Measurements from ENCODE around the gene PMS1.
"Not testable (repeated sequence)": the region's sequence is repeated elsewhere in the genome, so short reads cannot be mapped to it uniquely, and the experiment has no call there.

PMS1 gene
- total RNA-seq, result 21.9 to 24.4 (median 23.2) reads per million in 3 donors

DNA sequence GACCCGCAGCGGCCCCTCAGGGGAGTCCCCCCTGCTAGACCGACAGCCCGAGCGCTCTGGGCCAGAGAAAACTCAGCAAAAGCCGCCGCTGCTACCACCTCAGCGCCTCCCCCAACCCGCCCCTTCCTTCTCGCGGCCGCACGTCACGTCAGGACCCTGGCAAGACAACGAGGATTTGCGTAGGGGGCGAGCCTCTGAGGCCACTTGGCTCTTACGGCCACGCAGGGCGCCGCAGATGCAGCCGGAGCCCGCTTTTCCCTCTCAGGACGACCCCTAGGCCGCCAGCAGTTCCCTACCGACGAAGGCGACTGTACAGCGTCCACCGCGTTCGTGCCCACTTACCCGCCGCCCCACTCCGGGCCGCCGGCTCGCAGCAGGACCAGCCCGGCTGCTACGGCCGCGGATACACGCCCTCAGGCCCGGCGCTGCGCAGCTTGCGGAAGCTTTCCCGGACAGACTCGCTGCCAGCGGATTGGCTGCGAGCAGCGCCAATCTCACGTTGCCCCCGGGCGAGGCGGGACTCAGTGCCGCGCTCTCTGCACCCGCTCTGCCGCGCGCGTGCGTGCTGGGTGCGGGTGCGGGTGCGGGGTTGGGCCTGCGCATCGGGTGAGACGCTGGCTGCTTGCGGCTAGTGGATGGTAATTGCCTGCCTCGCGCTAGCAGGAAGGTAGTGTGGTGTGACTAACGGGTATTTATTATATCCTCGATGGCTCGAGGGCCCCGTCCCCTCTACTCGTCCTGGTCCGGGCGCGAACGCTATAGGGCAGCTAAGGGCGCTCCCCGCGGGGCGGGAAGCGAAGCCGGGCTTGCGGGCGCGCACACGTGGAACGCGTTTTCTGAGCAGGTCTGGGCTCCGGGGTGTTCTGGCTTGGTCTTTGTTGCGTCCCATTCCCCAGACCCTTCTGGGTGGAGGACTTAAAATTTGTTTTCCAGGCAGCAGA is at the start of gene PMS1, which contains the start of gene ORMDL1:
Gene PMS1, plus strand, starts transcription at position 524 of the 941 bp plus-strand sequence. CDS start 7,360 bp downstream, outside the sequence.
Gene ORMDL1, minus strand, starts transcription at position 413 of the 941 bp plus-strand sequence. CDS start 1,744 bp downstream, outside the sequence.
- peak; percentile 86 to 91 (median 90) for DNase-seq
- H3K4me1 ChIP-seq (ENCODE audit: control insufficient read depth, insufficient read depth, low read length, poor library complexity, severe bottlenecking), result peaks cover 18% of the 10 kb centered on the region
- peaks cover 19% of the 10 kb centered on the region for H3K36me3 ChIP-seq (ENCODE audit: control insufficient read depth, insufficient read depth, low read length)
- H3K27me3 ChIP-seq (replicated peaks; ENCODE audit: control insufficient read depth, insufficient read depth, low read length, poor library complexity, severe bottlenecking), result no peaks in the 10 kb centered on the region
- H3K4me3 ChIP-seq (ENCODE audit: insufficient read depth, low read depth, low read length, poor library complexity, severe bottlenecking), result peak within 1 kb of the TSS; percentile 86
- H3K9me3 ChIP-seq (ENCODE audit: control insufficient read depth, low read length), result no peaks in the 10 kb centered on the region
- peak within 1 kb of the TSS; percentile 94 for H3K27ac ChIP-seq (ENCODE audit: insufficient read depth, low read length, poor library complexity, severe bottlenecking)

DNA sequence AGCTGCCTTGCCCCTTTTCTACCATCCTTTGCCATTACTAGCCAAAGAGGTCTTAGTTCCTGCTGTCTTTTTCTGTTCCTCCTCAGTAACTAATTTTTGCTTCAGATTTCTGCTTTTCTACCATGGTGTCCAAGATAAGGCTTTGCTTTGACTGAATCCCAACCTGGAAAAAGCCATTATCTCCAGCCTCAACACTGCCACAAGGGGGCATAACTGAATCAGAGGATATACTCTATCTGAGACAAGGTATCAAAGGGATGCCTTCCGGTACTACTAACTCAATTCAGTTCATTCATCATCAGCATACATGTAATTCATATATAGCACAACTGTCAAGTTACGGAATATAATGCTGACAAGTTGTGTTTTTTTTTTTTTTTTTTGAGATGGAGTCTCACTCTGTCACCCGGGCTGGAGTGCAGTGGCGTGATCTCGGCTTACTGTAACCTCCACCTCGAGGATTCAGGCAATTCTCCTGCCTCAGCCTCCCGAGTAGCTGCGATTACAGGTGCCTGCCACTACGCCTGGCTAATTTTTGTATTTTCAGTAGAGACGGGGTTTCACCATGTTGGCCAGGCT is 33.1 kb upstream of the PMS1 start:
- no peaks in the 10 kb centered on the region for H3K27me3 ChIP-seq (replicated peaks; ENCODE audit: control insufficient read depth, insufficient read depth, low read length, poor library complexity, severe bottlenecking)
- no peak overlapping the region for H3K27ac ChIP-seq (ENCODE audit: insufficient read depth, low read length, poor library complexity, severe bottlenecking)
- H3K9me3 ChIP-seq (ENCODE audit: control insufficient read depth, low read length), result no peaks in the 10 kb centered on the region
- no peak overlapping the region for H3K4me3 ChIP-seq (ENCODE audit: insufficient read depth, low read depth, low read length, poor library complexity, severe bottlenecking)
- peaks cover 58% of the 10 kb centered on the region for H3K36me3 ChIP-seq (ENCODE audit: control insufficient read depth, insufficient read depth, low read length)
- DNase-seq, result peak in 2 of 3 donors; percentile 8
- H3K4me1 ChIP-seq (ENCODE audit: control insufficient read depth, insufficient read depth, low read length, poor library complexity, severe bottlenecking), result no peaks in the 10 kb centered on the region

DNA sequence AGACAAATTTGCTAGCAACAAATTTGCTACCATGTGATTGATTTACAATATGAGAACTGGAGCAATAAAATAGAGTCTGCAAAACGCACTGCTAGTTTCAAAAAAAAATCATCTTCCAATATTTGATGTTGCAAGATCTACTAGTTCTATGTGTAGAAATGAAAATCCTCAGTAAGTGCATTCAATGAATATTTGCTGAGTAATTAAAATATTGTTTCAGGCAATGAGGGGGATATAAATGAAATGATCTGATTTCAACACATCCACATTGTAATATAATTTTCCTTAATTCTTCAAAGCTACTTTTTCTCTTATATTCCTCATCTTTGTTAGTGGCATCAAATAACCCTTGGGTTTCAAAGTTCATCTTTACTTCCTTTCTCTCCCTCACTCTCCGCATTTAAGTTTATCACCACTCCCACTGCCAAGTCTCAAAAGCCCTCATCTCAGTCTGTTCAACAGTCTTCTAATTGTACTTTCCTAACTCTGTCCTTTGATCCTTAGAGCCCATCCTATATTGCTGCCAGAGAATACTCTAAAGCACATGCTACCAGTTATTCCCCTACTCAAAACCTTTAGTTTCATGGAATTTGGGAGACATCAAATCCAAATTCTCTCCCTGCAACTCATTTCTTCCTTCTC is 27.8 kb upstream of the PMS1 start:
- H3K27ac ChIP-seq (ENCODE audit: insufficient read depth, low read length, poor library complexity, severe bottlenecking), result no peak overlapping the region
- H3K27me3 ChIP-seq (replicated peaks; ENCODE audit: control insufficient read depth, insufficient read depth, low read length, poor library complexity, severe bottlenecking), result no peaks in the 10 kb centered on the region
- DNase-seq, result no peak
- no peaks in the 10 kb centered on the region for H3K4me1 ChIP-seq (ENCODE audit: control insufficient read depth, insufficient read depth, low read length, poor library complexity, severe bottlenecking)
- H3K4me3 ChIP-seq (ENCODE audit: insufficient read depth, low read depth, low read length, poor library complexity, severe bottlenecking), result no peak overlapping the region
- H3K36me3 ChIP-seq (ENCODE audit: control insufficient read depth, insufficient read depth, low read length), result peaks cover 31% of the 10 kb centered on the region
- H3K9me3 ChIP-seq (ENCODE audit: control insufficient read depth, low read length), result no peaks in the 10 kb centered on the region

DNA sequence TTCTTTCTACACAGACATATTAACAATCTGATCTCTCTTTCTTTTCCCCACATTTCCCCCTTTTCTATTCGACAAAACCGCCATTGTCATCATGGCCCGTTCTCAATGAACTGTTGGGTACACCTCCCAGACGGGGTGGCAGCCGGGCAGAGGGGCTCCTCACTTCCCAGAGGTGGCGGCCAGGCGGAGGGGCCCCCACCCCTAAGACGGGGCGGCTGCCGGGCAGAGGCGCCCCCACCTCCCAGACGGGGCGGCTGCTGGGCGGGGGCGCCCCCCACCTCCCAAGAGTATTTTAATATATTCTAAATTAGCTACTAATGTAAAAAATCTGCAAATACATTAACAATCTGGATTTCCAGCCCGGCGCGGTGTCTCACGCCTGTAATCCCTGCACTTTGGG is 24.1 kb upstream of the PMS1 start:
- DNase-seq, result not testable (repeated sequence)

DNA sequence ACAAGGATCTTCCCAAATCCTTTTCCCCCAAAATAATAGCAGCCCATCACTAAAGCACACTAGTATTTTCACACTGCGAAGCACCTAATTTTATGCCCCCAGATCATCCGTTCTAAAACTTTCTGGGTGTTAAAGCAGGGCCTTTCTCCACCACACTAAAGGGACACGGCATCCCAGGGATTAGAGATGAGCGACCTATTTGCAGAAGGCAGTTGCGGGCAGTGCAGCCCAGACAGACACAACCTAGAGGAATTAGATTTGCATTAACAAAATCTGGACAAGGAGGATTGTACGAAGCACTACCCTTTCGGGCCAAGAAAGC is 22.1 kb upstream of the PMS1 start:
- no peaks in the 10 kb centered on the region for H3K4me1 ChIP-seq (ENCODE audit: control insufficient read depth, insufficient read depth, low read length, poor library complexity, severe bottlenecking)
- no peaks in the 10 kb centered on the region for H3K9me3 ChIP-seq (ENCODE audit: control insufficient read depth, low read length)
- H3K36me3 ChIP-seq (ENCODE audit: control insufficient read depth, insufficient read depth, low read length), result no peaks in the 10 kb centered on the region
- peak overlapping the region; percentile 66 for H3K4me3 ChIP-seq (ENCODE audit: insufficient read depth, low read depth, low read length, poor library complexity, severe bottlenecking)
- no peaks in the 10 kb centered on the region for H3K27me3 ChIP-seq (replicated peaks; ENCODE audit: control insufficient read depth, insufficient read depth, low read length, poor library complexity, severe bottlenecking)
- peak overlapping the region; percentile 86 for H3K27ac ChIP-seq (ENCODE audit: insufficient read depth, low read length, poor library complexity, severe bottlenecking)
- no peak for DNase-seq

More for the DNA sequence above, 24.1 kb upstream of the PMS1 start:
- not testable (repeated sequence) for H3K36me3 ChIP-seq (ENCODE audit: control insufficient read depth, insufficient read depth, low read length); H3K9me3 ChIP-seq (ENCODE audit: control insufficient read depth, low read length); H3K4me3 ChIP-seq (ENCODE audit: insufficient read depth, low read depth, low read length, poor library complexity, severe bottlenecking); H3K27me3 ChIP-seq (replicated peaks; ENCODE audit: control insufficient read depth, insufficient read depth, low read length, poor library complexity, severe bottlenecking); H3K4me1 ChIP-seq (ENCODE audit: control insufficient read depth, insufficient read depth, low read length, poor library complexity, severe bottlenecking); H3K27ac ChIP-seq (ENCODE audit: insufficient read depth, low read length, poor library complexity, severe bottlenecking)

DNA sequence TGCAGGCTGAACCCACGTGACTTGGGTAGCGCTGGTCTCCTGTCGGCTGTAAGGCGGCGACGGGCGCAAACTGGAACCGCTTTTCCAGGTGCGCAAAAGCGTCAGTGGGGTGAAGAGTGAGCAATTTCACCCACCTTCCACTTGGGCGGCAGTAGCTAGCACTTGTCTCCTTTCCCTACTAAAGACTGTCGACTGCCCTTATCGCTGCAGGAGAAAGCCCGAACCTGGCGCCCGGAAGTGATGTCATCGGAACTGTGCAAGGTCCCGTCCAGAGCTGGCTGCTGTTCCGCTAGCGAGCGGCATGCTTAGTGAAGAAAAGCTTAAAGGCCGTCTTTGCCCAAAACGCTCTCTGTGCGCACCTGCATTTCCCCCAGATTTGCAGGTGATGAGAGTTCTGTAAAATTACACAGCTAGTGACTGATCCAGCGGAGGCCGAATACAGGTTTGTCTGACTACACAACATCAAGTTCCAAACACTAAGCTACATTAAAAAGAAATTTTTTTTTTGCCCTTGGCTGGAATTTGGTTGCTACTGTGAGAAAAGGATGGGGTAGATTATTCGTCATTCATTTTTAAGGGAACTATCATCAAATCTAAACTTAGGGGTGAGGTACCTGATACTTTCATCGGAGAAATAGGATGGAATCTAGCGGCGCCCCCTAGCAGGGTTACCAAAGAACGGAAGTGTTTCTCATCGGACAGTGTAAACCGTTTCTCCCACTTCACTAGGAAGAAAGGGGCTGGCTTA is 21.5 kb upstream of the PMS1 start, which contains the start of gene OSGEPL1:
Gene OSGEPL1, minus strand, starts transcription at position 242 of the 748 bp plus-strand sequence. CDS start 1,152 bp downstream, outside the sequence.
- peak within 1 kb of the TSS; percentile 66 for H3K4me3 ChIP-seq (ENCODE audit: insufficient read depth, low read depth, low read length, poor library complexity, severe bottlenecking)
- H3K27ac ChIP-seq (ENCODE audit: insufficient read depth, low read length, poor library complexity, severe bottlenecking), result peak within 1 kb of the TSS; percentile 86
- no peaks in the 10 kb centered on the region for H3K9me3 ChIP-seq (ENCODE audit: control insufficient read depth, low read length)
- H3K27me3 ChIP-seq (replicated peaks; ENCODE audit: control insufficient read depth, insufficient read depth, low read length, poor library complexity, severe bottlenecking), result no peaks in the 10 kb centered on the region
- H3K4me1 ChIP-seq (ENCODE audit: control insufficient read depth, insufficient read depth, low read length, poor library complexity, severe bottlenecking), result no peaks in the 10 kb centered on the region
- no peaks in the 10 kb centered on the region for H3K36me3 ChIP-seq (ENCODE audit: control insufficient read depth, insufficient read depth, low read length)
- DNase-seq, result peak; percentile 84 to 89 (median 88)

DNA sequence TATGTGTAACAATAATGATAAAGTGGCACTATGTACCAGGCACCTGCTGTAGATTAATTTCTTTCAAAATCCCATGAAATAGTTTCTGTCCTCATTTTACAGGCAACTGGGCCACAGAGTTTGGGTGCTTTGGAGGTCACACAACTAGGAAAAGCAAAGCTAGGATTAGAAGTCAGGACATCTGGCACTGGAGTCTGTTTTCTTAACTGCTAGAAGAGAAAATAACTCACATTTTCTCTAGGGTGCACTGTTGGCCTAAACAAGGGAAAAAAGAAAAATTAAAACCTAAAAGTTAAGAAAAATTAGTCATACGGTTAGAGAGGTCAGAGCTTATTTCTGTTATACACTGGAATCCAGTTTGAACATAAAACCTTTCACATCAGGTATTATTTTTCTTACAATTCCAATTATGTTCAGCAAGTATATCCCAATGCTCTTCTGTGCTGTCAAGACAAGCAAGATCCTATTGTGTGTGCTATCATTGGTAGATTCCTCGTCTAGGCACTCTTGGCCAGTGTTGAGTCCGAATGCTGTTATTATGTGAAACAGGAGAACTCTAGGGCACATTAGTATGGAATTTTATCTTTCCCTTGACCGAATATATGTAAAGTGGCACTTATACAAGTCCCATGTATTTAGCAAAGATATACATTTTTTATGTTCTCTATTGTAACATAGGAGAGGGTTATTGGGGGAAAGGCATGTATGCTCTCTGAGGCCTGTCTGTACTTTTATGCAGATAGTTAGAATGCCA is 20.2 kb upstream of the PMS1 start:
- Histone ChIP-seq H3K9me3 (ENCODE audit: control insufficient read depth, low read length) (no peaks in the 10 kb centered on the region), H3K4me1 (ENCODE audit: control insufficient read depth, insufficient read depth, low read length, poor library complexity, severe bottlenecking) (no peaks in the 10 kb centered on the region), H3K4me3 (ENCODE audit: insufficient read depth, low read depth, low read length, poor library complexity, severe bottlenecking) (peak overlapping the region; percentile 66), H3K27ac (ENCODE audit: insufficient read depth, low read length, poor library complexity, severe bottlenecking) (no peak overlapping the region), H3K36me3 (ENCODE audit: control insufficient read depth, insufficient read depth, low read length) (no peaks in the 10 kb centered on the region), H3K27me3 (replicated peaks; ENCODE audit: control insufficient read depth, insufficient read depth, low read length, poor library complexity, severe bottlenecking) (no peaks in the 10 kb centered on the region)
- no peak for DNase-seq

DNA sequence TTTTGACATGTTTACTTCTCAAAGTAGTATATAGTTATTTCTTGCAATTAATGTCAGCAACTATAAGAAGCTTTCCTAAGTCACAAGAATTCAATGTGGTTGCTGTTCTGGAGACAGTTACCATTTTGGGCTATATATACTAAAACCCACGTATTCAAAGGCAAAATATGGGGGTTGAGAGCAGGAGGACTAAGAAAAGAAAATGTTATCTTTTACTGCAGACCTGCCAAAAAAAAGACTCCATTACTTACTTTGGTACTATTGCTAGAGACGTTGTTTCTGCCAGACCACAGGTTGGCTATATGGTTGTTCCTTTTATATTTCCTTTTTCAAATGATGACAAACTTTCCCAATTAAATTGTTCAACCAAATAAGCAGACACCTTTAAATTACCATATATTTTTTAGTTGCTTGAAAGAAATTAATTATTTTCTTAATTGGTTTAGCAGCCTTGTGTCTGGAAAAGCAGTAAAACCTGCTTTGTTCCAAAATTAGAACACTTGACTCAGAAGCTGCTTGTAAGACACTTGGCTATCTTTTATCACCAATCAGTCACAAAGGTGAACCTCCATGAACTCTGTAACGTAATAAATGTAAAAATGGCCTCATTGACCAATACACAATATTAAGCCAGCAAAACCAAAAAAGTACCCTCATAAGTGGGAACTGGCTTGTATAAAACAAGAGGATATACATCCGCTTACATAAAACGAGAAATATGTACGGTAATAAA is 13.5 kb upstream of the PMS1 start:
- DNase-seq, result no peak
- H3K27me3 ChIP-seq (replicated peaks; ENCODE audit: control insufficient read depth, insufficient read depth, low read length, poor library complexity, severe bottlenecking), result no peaks in the 10 kb centered on the region
- H3K9me3 ChIP-seq (ENCODE audit: control insufficient read depth, low read length), result no peaks in the 10 kb centered on the region
- H3K4me3 ChIP-seq (ENCODE audit: insufficient read depth, low read depth, low read length, poor library complexity, severe bottlenecking), result no peak overlapping the region
- H3K4me1 ChIP-seq (ENCODE audit: control insufficient read depth, insufficient read depth, low read length, poor library complexity, severe bottlenecking), result no peaks in the 10 kb centered on the region
- H3K27ac ChIP-seq (ENCODE audit: insufficient read depth, low read length, poor library complexity, severe bottlenecking), result no peak overlapping the region
- H3K36me3 ChIP-seq (ENCODE audit: control insufficient read depth, insufficient read depth, low read length), result peaks cover 40% of the 10 kb centered on the region

Data from effector memory CD4-positive, alpha-beta T cell (primary cell).